ENCODE data around the gene BCL2L11. TPM values are rescaled to one million over a fixed set of nuclear protein-coding genes. Genes with fewer than 3 reads are reported as not detected.

Gene BCL2L11
- total RNA-seq, 1 experiment from 2014 or later: 21.2 TPM

GRCh38 chr2:111192776-111193368 lies 72.2 kb downstream of the BCL2L11 start:
- no peak for DNase-seq
- no peak overlapping the region for H3K4ac ChIP-seq (ENCODE audit: low read depth, low read length)
- H2AFZ ChIP-seq (ENCODE audit: low read length): no peak overlapping the region
- H3K79me1 ChIP-seq (ENCODE audit: insufficient read depth, low read depth, low read length, poor library complexity, severe bottlenecking): no peaks in the 10 kb centered on the region
- H2BK20ac ChIP-seq (ENCODE audit: low read depth, low read length, poor library complexity, severe bottlenecking): no peak overlapping the region
- no peaks in the 10 kb centered on the region for H3K4me1 ChIP-seq (ENCODE audit: insufficient read depth, low read length)
- Mint-ChIP-seq H3K4me1 (0 out of 4 replicates have a peak, but pooled peaks cover 0 to 3% of the 10 kb centered on the region in 2 experiments), H3K27ac (no peak overlapping the region), H3K27me3 (ENCODE audit: low read depth) (no peaks in the 10 kb centered on the region), H3K9me3 (no peaks in the 10 kb centered on the region), H3K36me3 (ENCODE audit: insufficient read depth in 1 of 3, low read depth in 3 of 3) (no peaks in the 10 kb centered on the region), H3K4me3 (no peak overlapping the region)
- WGBS (ENCODE audit: extremely low coverage, insufficient read length, low lambda C conversion rate): no CpG with 5 or more reads among the region's 1 CpG
- H2AK5ac ChIP-seq (ENCODE audit: insufficient read length, low read length): no peak overlapping the region
- no peak overlapping the region for H3T11ph ChIP-seq (ENCODE audit: low read length)
- no peak overlapping the region for H4K91ac ChIP-seq (ENCODE audit: insufficient read length, low read depth, low read length)
- no peak overlapping the region for H2BK12ac ChIP-seq (ENCODE audit: insufficient read length, low read depth, low read length)
- no peak overlapping the region for H2BK15ac ChIP-seq (ENCODE audit: low read depth, low read length)
- H4K8ac ChIP-seq (replicated peaks; ENCODE audit: insufficient read length, low read depth, low read length): no peak overlapping the region
- H3K4me2 ChIP-seq (ENCODE audit: insufficient read depth, insufficient read length, low read length): no peak overlapping the region
- H3K27me3 ChIP-seq (ENCODE audit: insufficient read depth, low read length): no peaks in the 10 kb centered on the region
- H3K9ac ChIP-seq (ENCODE audit: extremely low read depth, insufficient read length, low read length): no peak overlapping the region
- no peaks in the 10 kb centered on the region for H3K23me2 ChIP-seq (ENCODE audit: insufficient read length, low read depth, low read length, poor library complexity, severe bottlenecking)
- no peak overlapping the region for H3K56ac ChIP-seq (ENCODE audit: insufficient read length, low read depth, low read length)
- H3K79me2 ChIP-seq (ENCODE audit: insufficient read depth, low read length): no peaks in the 10 kb centered on the region
- H3K23ac ChIP-seq (ENCODE audit: insufficient read length, low read depth, low read length): no peak overlapping the region
- H3K14ac ChIP-seq (ENCODE audit: insufficient read depth, low read length): no peak overlapping the region
- no peak overlapping the region for H3K27ac ChIP-seq (ENCODE audit: insufficient read length, low read depth, low read length)
- H3K9me3 ChIP-seq (ENCODE audit: control insufficient read depth, low read depth, low read length): no peaks in the 10 kb centered on the region
- H4K5ac ChIP-seq (ENCODE audit: insufficient read length, low read depth, low read length): no peak overlapping the region
- H3K18ac ChIP-seq (ENCODE audit: insufficient read length, low read depth, low read length): no peak overlapping the region
- TF ChIP-seq CTCF (conservative IDR thresholded peaks at IDR 0.05): no peak
- no peak overlapping the region for H2BK5ac ChIP-seq (ENCODE audit: insufficient read length, low read length)
- H4K20me1 ChIP-seq (ENCODE audit: control insufficient read depth, insufficient read depth, insufficient read length): peaks cover 2% of the 10 kb centered on the region
- H2BK120ac ChIP-seq (ENCODE audit: low read depth, low read length, poor library complexity, severe bottlenecking): no peak overlapping the region

All from H9 (cell line).